BJ (cell line): Measurements from ENCODE around the gene SEMG1. TPM values are rescaled to one million over a fixed set of nuclear protein-coding genes. Genes with fewer than 3 reads are reported as not detected.
A peak's percentile ranks its signal among the peaks of the same experiment; 100 is the strongest.

Source experiments
- CTCF ChIA-PET: fragments of 350-600 bp; formaldehyde crosslinking; extraction: SDS; loops from one replicate; lab custom pipeline; 2021; ENCODE audit warnings: antibody characterized with exemption, inconsistent platforms; lab: Yijun Ruan, JAX
- POLR2A ChIA-PET: fragments of 300-600 bp; sonication (Branson Sonifier 250); formaldehyde crosslinking; extraction: SDS; loops from one replicate; lab custom pipeline; 2021; ENCODE audit warnings: antibody characterized with exemption; lab: Charles Lee
- DNase-seq: peaks from one replicate; pipeline ENCODE4 v3.0.0-alpha.2; 2011; ENCODE audit warnings: low read depth
- H3K27me3 ChIP-seq: 2 replicates; pipeline ENCODE4 v1.6.0; 2011; ENCODE audit warnings: low read length; ENCODE audit not compliant: control insufficient read depth, insufficient read depth
- H3K36me3 ChIP-seq: 2 replicates; pipeline ENCODE4 v1.5.1; 2011; ENCODE audit warnings: low read length; ENCODE audit not compliant: control insufficient read depth, insufficient read depth
- H3K4me3 ChIP-seq: 2 replicates; pipeline ENCODE4 v1.5.1; 2011; ENCODE audit warnings: low read depth, mild to moderate bottlenecking, control low read depth, low read length
- CTCF ChIP-seq: IDR thresholded peaks from 2 replicates; pipeline ENCODE4 v1.5.1; 2011; ENCODE audit warnings: low read depth, mild to moderate bottlenecking, control low read depth, inconsistent platforms, low read length, moderate library complexity; ENCODE audit not compliant: insufficient read depth
- polyA plus RNA-seq: library from polyadenylated mRNA; depleted of rRNA; stranded (reverse); fragments of >200 nt; gene quantifications from 2 replicates; pipeline ENCODE4 v1.2.3, GENCODE V29; 2011

Gene SEMG1
- polyA plus RNA-seq, 1 experiment, result not detected

GRCh38 chr20:45235995-45236394 is 29.2 kb downstream of the SEMG1 start:
- Histone ChIP-seq H3K4me3 (no peak overlapping the region), H3K27me3 (peaks cover 2% of the 10 kb centered on the region), H3K36me3 (no peaks in the 10 kb centered on the region)
- ChIA-PET POLR2A (no interaction called here), CTCF (no interaction called here)
- DNase-seq, result no peak
- peak; percentile 36; the same call in 1 of the 2 replicates for TF ChIP-seq CTCF

GRCh38 chr20:45238139-45238538 is 31.3 kb downstream of the SEMG1 start:
- CTCF ChIA-PET, result interaction anchor here (1.0 kb wide), 1 partner anchor 58 kb away, joined by 3 read pairs; no protein-coding TSS in a partner anchor
- TF ChIP-seq CTCF, result no peak

GRCh38 chr20:45246109-45246508 is 39.3 kb downstream of the SEMG1 start:
- ChIA-PET POLR2A (no interaction called here), CTCF (interaction anchor here (0.5 to 1.1 kb wide), 2 partner anchors 73 to 125 kb away, joined by 3 read pairs; no protein-coding TSS in a partner anchor)
- Histone ChIP-seq H3K36me3 (no peaks in the 10 kb centered on the region), H3K27me3 (peaks cover 2% of the 10 kb centered on the region), H3K4me3 (no peak overlapping the region)
- DNase-seq, result no peak
- TF ChIP-seq CTCF, result no peak

More at GRCh38 chr20:45238139-45238538, 31.3 kb downstream of the SEMG1 start:
- Histone ChIP-seq H3K4me3 (no peak overlapping the region), H3K27me3 (peaks cover 2% of the 10 kb centered on the region; the same call in 1 of the 2 replicates), H3K36me3 (no peaks in the 10 kb centered on the region)
- POLR2A ChIA-PET, result no interaction called here
- DNase-seq, result no peak

GRCh38 chr20:45247865-45248264 is 41.0 kb downstream of the SEMG1 start:
- H3K27me3 ChIP-seq, result peaks cover 3% of the 10 kb centered on the region
- POLR2A ChIA-PET, result no interaction called here
- no peak for DNase-seq

GRCh38 chr20:45248609-45249008 is 41.8 kb downstream of the SEMG1 start:
- CTCF ChIA-PET, result no interaction called here
- DNase-seq, result no peak
- Histone ChIP-seq H3K27me3 (peaks cover 4% of the 10 kb centered on the region), H3K4me3 (no peak overlapping the region), H3K36me3 (no peaks in the 10 kb centered on the region)
- no peak for TF ChIP-seq CTCF
- POLR2A ChIA-PET, result no interaction called here

More at GRCh38 chr20:45247865-45248264, 41.0 kb downstream of the SEMG1 start:
- Histone ChIP-seq H3K4me3 (no peak overlapping the region), H3K36me3 (no peaks in the 10 kb centered on the region)
- CTCF ChIA-PET, result no interaction called here
- TF ChIP-seq CTCF, result no peak
